COLO668 (cell line): ENCODE measurements around the gene TEAD1.
"Not testable (repeated sequence)": the region's sequence is repeated elsewhere in the genome, so short reads cannot be mapped to it uniquely, and the experiment has no call there.

Experiments
- DNase-seq: peaks from one replicate; lab custom pipeline; 2025; ENCODE audit not compliant: unreplicated experiment; lab: John Stamatoyannopoulos, UW

Gene TEAD1

DNA sequence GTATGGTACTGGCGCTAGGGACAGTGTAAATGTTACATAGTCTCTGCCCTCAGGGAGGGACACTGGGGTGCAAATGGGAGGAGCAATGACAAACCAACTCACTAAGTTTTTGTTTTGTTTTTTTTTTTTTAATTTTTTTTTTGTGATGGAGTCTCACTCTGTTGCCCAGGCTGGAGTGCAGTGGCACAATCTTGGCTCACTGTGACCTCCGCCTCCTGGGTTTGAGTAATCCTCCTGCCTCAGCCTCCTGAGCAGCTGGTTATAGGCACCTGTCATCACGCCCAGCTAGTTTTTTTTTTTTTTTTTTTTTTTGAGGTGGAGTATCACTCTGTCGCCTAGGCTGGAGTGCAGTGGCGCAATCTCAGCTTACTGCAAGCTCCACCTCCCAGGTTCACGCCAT, 83.9 kb downstream of the TEAD1 start:
- DNase-seq: not testable (repeated sequence)

DNA sequence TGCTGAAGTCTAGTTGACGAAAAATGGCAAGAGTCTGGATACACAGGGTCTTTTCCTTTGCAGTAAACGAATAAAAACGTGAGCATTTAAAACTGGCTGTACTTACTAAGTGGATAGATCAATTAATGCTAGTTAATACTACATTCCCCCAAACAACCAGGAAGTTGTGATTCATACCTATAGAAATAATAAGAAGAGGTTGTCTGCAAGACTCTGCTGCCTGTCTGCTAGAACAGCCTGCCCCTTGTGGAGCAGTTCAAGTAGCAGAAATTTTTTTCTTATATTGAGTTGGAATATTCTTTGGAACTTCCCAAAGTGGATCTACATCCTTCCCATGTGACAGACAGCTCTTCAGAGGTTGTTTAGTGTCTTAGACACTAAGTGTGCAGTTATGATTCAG, 86.8 kb downstream of the TEAD1 start:
- DNase-seq: no peak

DNA sequence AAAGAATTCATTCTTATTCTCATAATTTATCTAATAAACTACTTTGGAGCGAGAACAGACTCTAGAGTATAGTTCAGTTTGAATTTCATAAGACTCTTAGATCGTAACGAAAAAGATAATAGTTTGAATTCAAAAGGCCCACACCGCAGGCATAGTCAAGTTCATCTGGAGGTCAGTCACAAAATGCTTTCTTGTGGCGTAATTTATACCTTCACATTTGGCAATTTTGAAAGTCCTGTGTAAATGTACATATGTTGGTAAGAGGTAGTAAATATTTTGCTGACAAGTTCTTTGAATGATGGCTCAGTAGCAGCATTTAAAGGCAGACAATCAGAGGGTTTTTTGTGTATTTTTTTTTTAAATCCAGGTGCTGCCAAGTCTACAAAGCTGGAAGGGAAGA, 88.1 kb downstream of the TEAD1 start:
- DNase-seq: no peak

DNA sequence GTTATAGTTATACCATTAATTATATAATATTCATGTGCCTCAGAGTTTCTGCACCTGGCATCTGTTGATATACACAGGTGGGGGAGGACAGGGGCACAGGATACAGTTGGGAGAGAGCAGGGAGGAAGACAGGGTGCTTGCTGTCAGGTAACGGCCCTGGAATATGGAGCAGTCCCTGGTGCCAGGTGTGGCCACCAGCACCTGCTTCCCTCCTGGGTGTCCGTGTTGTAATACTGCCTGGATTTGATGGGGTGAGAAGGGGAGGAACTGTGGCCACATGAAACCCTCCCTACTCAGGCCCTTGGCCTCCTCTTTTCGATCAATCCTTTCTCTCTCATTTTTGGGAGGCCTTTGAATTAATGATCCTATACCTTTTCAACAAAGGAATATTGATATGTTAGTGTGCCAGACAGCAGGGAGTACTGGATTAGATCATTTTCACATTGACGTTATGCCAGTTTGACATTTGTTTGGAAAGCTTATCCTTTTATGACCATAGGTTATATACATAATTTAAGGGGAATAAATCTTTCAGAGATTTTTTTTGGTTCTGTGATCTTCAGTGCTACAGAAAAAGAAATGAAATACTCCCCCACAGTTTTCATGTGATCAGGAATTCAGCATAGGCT, 88.6 kb downstream of the TEAD1 start:
- peak; percentile 88 for DNase-seq

DNA sequence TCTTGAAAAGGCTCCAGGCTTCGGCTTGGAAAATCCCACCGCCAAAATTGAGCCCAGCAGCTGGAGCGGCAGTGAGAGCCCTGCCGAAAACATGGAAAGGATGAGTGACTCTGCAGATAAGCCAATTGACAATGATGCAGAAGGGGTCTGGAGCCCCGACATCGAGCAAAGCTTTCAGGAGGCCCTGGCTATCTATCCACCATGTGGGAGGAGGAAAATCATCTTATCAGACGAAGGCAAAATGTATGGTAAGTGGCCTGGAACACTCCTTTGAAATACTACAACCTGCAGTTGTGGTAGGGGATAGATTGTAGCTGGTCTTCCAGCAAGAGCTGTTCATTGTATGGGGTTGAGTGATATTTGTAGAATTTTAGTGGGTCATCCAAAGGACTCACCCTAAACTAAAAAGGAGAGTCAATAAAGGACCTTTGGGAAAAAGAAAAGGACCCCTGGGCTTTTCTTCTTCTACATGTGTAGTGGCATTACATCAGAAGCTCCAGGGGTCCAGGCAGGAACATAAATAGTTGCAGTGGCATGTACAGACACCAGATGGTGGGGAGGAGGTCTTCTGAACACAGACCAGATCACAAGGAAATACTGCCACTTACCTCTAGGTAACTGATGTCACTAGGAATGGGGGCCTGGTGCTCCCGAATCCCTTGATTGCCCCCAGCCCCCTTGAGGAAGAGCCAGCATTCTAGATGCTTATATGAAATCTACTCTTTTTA, 90.1 kb downstream of the TEAD1 start:
- no peak for DNase-seq

- DNase-seq: peak; percentile 83
Observed at GRCh38 chr11:12765428-12765827, 91.2 kb downstream of the TEAD1 start.

GRCh38 chr11:12767027-12767426, 92.8 kb downstream of the TEAD1 start:
- no peak for DNase-seq

DNA sequence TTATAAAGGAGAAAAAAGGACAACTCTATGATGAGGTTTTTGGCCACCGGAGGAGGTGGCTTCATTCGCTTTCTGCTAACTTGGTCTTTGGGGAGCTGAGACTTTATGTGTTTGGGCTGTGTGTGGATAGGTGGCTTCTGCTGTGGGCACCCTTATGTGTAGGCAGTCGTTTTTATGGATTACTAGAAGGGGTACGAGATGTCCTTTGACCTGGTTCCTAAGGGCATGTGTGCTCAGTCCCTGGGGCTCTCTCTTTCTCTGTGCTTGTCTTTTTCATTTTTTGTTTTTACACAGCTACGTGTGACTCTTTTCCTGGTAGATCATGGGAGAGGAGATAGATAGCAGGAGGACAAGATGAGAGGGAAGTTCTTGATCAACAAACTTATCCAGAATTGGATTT, 93.4 kb downstream of the TEAD1 start:
- no peak for DNase-seq

GRCh38 chr11:12768726-12769673, 94.8 kb downstream of the TEAD1 start:
- no peak for DNase-seq

- DNase-seq: no peak
Observed at GRCh38 chr11:12769834-12770345, 95.7 kb downstream of the TEAD1 start.

DNA sequence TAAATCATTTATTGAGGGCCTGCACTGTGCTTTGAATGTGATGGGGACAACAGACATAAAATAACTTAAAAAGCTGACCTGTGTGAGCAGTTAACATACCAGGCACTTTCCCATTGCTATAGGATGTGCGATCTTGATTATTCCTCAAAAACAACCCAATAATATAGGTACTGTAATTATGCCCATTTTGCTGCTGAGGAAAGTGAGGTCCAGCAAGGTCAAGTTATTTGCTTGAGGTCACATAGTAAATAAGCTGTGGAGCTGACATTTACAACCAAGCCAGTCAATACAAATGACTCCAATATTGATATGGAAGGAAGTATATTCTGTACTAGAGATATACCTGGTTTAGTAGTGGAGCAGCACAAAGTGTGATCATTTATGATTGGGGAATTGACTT, 96.2 kb downstream of the TEAD1 start:
- DNase-seq: no peak

GRCh38 chr11:12770966-12771597, 96.9 kb downstream of the TEAD1 start:
- DNase-seq: no peak

GRCh38 chr11:12771875-12772274, 97.7 kb downstream of the TEAD1 start:
- DNase-seq: no peak

DNA sequence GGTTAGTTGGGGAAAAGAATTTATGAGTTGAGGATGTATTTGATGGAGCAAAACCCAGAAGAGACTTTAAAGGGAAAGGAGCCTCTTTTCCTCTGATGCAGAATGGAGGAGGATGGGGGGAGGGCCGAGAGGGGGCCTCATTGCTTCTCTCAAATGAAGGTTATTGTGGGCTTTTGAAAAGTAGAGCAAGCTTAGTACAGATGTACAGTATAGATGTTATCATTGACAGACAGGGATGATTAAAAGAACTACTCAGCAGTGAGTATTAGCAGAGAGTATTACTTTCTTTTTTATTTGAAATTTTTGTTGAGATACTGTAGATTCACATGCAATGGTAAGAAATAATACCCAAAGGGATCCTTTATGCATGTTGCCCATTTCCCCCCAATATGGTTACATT, 98.1 kb downstream of the TEAD1 start:
- DNase-seq: no peak

DNA sequence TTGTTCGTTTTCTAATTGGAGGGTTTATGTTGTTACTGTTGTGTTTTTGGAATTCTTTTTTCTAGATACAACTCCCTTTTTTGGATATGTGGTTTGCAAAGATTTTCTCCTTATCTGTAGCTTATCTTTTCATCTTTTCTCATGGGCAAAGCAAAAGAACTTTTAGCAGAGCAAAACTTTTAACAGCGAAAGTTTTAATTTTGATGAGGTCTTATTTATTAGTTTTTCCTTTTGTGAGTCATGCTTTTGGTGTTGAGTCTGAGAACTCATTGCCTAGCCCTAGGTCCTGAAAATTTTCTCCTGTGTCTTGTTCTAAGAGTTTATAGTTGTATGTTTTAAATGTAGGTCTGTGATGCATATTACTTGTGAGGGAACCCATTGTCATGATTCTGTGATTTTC, 99.4 kb downstream of the TEAD1 start:
- no peak for DNase-seq

DNA sequence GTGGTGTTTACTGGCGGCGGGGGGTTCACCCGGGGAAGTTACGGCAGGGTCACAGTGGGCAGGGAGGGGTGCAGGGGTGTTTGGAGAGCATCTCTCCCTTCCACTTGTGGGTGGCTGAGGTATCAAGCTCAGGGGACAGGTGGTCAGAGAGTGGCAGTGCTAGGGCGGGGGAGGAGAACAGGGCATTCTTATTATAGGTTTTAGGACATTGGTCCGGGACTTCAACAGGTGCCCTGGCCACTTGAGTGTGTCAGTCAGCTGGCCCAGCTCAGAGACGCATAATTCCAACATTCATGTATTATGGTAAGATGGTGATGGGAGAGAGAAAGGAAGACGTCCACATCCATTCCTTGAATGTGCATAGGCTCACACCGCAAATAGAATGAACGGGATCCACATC, 101.7 kb downstream of the TEAD1 start:
- peak; percentile 25 for DNase-seq

DNA sequence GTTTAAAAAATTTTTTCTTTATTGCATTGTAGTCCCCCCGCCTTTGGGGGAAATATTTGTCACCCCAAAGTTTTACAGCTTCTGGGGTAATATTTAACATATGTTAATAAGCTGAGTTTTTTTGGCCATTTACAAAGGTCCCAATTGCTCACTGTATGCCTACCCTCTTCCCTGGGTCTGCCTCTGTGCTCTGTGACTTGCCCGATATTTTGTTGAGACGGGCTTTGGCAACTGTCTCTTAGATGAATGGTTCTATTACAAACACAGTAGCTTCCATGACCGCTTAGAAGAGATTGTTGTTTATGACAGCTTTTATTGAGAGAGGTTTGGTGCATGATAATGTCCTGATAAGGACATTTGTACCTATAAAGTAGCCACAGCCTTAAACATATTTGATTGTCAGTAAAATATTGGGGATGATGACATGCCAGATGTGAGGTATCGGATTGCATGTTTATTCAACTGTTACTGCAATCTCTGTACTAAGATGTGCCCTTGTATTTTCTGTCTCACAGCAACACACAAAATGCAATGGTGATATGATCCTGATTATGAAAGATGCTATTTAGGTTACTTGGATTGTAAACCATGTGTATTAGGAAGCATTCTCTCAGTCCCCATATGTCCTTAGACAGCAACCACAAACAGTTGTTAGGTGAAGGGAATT, 103.1 kb downstream of the TEAD1 start:
- DNase-seq: peak; percentile 42

- no peak for DNase-seq
Observed at GRCh38 chr11:12778240-12778905, 104.2 kb downstream of the TEAD1 start.

- no peak for DNase-seq
Observed at GRCh38 chr11:12783765-12784164, 109.5 kb downstream of the TEAD1 start.

DNA sequence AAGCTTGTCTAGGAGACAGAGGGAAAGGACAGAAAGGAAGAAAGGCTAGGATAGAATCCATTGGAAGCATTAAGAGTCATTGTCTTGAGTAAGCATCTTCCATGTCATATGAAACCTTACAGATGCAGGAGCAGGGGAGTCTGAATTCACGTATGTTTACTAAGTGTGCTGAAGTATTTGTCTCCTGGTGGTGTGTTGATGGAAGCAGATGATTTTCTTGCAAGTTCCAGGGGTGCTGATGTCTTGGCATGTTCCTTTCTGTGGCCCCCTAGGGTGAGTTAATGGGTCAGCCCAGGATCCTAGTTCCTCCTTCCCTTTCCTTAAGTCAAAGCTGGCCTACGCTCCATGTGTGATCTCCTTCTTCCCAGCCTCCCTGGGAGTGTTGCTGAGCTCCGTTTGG, 110.2 kb downstream of the TEAD1 start:
- no peak for DNase-seq
